SU-DHL-6 (cell line): Measurements from ENCODE around the gene WDR5.

Source experiments
- CTCF ChIP-seq: fragments of 200-600 bp; sonication (generic); IDR thresholded peaks from one replicate; pipeline ENCODE4 v1.5.1; 2017; ENCODE audit warnings: antibody characterized with exemption, mild to moderate bottlenecking, low read length, moderate library complexity; ENCODE audit not compliant: insufficient read depth, poor library complexity, severe bottlenecking
- EZH2phosphoT487 ChIP-seq: fragments of 200-600 bp; sonication (generic), shearing (Covaris generic); conservative IDR thresholded peaks from 2 replicates; pipeline ENCODE4 v1.6.1; 2018; ENCODE audit warnings: mild to moderate bottlenecking, antibody characterized with exemption, low read length, moderate library complexity, mixed read lengths

GRCh38 chr9:134161647-134162046 is 25.8 kb downstream of the WDR5 start:
- no peak for TF ChIP-seq CTCF
- no peak for TF ChIP-seq EZH2phosphoT487
